Measurements from ENCODE around the gene PSAPL1. TPM values are rescaled to one million over a fixed set of nuclear protein-coding genes. Genes with fewer than 3 reads are reported as not detected.

The PSAPL1 gene
- total and polyA plus RNA-seq, 7 donors = 0.01 TPM; not detected in 6

DNA sequence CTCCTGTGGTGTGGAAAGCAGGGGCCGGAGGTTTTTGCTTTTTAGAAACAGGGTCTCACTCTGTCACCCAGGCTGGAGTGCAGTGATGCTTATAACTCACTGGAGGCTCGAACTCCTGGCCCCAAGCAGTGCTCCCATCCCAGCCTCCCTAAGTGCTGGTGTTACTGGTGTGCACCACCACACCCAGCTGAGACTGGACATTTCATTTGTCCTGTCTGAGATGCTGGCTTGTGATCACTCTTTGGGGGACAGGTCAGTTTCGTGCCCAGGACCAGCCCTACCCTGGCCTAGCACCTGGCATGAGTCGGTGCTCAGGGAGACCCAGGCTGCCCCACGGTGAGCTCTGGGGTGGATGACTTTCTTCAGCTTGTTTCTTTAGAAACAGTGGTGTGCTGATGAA, 11.3 kb downstream of the PSAPL1 start:
- 56 to 84% methylated on average over 5 of the region's 5 CpGs for WGBS, 2 donors
- Histone ChIP-seq H3K9me3 (no peaks in the 10 kb centered on the region), H3K27ac (no peak overlapping the region), H3K4me3 (no peak overlapping the region), H3K36me3 (no peaks in the 10 kb centered on the region), H3K27me3 (no peaks in the 10 kb centered on the region), H3K4me1 (no peaks in the 10 kb centered on the region)
- DNase-seq = peak; percentile 42
- intact Hi-C loops (cut with DNase I) = no loop called here
- TF ChIP-seq EP300 (IDR thresholded peaks at IDR 0.05) = no peak
- TF ChIP-seq, protein P1, sequence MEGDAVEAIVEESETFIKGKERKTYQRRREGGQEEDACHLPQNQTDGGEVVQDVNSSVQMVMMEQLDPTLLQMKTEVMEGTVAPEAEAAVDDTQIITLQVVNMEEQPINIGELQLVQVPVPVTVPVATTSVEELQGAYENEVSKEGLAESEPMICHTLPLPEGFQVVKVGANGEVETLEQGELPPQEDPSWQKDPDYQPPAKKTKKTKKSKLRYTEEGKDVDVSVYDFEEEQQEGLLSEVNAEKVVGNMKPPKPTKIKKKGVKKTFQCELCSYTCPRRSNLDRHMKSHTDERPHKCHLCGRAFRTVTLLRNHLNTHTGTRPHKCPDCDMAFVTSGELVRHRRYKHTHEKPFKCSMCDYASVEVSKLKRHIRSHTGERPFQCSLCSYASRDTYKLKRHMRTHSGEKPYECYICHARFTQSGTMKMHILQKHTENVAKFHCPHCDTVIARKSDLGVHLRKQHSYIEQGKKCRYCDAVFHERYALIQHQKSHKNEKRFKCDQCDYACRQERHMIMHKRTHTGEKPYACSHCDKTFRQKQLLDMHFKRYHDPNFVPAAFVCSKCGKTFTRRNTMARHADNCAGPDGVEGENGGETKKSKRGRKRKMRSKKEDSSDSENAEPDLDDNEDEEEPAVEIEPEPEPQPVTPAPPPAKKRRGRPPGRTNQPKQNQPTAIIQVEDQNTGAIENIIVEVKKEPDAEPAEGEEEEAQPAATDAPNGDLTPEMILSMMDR (IDR thresholded peaks at IDR 0.05) = no peak
- TF ChIP-seq POLR2A (IDR thresholded peaks at IDR 0.05) = no peak
- TF ChIP-seq POLR2AphosphoS5 (IDR thresholded peaks at IDR 0.05) = no peak

DNA sequence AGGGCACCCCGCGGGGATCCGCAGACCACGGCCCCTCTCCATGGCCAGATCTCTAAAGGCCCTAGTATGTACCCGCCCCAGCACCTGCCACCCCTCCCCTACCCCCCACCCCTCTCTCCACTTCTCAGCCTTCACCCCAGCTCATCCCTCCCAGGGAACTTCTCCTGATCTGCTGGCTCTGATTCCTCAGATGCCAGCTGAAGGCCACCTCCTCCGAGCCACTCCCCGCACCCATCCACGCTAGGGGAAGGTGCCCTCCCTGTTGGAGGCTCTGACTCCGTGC, 11.9 kb downstream of the PSAPL1 start:
- no peaks in the 10 kb centered on the region for H3K4me1 ChIP-seq
- WGBS, 2 donors = 82 to 93% methylated on average over 9 of the region's 9 CpGs
- no peaks in the 10 kb centered on the region for H3K36me3 ChIP-seq
- no peaks in the 10 kb centered on the region for H3K9me3 ChIP-seq
- no peak overlapping the region for H3K4me3 ChIP-seq
- TF ChIP-seq POLR2A (IDR thresholded peaks at IDR 0.05) = no peak
- TF ChIP-seq, protein P1 (IDR thresholded peaks at IDR 0.05) = no peak
- TF ChIP-seq POLR2AphosphoS5 (IDR thresholded peaks at IDR 0.05) = no peak
- TF ChIP-seq EP300 (IDR thresholded peaks at IDR 0.05) = no peak
- no peaks in the 10 kb centered on the region for H3K27me3 ChIP-seq
- DNase-seq = peak; percentile 22
- H3K27ac ChIP-seq = no peak overlapping the region
- intact Hi-C loops (cut with DNase I) = no loop called here

DNA sequence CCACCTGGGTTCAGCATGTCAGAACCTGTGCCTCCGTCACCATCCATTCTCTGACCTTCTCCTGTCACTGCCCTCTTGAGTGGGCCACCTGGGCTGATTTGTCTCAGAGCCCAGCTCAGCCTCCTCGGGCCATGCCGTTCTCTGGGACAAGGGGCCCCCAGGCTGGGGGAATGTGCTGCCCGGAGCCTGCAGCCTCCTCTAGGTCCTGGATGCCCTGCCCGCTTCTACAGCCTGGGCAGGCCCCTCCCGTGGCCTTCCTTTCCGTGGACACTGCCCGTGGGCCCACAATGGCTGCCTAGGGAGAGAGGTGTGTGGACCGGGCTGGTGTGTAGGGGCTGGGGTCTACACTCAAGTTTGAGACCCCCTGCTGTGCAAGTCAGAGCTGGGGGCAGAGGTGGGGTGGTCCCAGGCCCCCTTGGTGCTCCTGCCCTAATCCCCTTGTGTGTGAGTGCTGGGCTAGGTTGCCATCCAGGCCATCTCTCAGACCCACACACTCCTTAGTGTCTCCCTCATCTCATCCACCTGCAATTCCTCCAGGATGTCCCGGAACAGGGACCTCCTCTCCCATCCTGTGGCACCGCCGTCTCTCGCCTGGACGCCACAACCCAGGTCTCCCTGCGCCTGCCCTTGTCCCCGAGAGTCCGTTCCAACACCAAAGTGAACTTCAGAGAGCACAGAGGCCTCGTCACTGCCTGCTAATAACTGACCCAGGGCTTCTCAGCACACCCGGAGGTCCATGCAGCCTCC, 12.4 kb downstream of the PSAPL1 start:
- no peak overlapping the region for H3K27ac ChIP-seq
- H3K9me3 ChIP-seq = no peaks in the 10 kb centered on the region
- H3K4me1 ChIP-seq = no peaks in the 10 kb centered on the region
- no peaks in the 10 kb centered on the region for H3K27me3 ChIP-seq
- TF ChIP-seq, protein P1 (IDR thresholded peaks at IDR 0.05) = no peak
- TF ChIP-seq POLR2AphosphoS5 (IDR thresholded peaks at IDR 0.05) (no peak), EP300 (IDR thresholded peaks at IDR 0.05) (no peak), POLR2A (IDR thresholded peaks at IDR 0.05) (no peak)
- no peaks in the 10 kb centered on the region for H3K36me3 ChIP-seq
- DNase-seq = peak; percentile 41
- 81 to 90% methylated on average over 19 of the region's 19 CpGs for WGBS, 2 donors
- intact Hi-C loops (cut with DNase I) = no loop called here
- H3K4me3 ChIP-seq = no peak overlapping the region

DNA sequence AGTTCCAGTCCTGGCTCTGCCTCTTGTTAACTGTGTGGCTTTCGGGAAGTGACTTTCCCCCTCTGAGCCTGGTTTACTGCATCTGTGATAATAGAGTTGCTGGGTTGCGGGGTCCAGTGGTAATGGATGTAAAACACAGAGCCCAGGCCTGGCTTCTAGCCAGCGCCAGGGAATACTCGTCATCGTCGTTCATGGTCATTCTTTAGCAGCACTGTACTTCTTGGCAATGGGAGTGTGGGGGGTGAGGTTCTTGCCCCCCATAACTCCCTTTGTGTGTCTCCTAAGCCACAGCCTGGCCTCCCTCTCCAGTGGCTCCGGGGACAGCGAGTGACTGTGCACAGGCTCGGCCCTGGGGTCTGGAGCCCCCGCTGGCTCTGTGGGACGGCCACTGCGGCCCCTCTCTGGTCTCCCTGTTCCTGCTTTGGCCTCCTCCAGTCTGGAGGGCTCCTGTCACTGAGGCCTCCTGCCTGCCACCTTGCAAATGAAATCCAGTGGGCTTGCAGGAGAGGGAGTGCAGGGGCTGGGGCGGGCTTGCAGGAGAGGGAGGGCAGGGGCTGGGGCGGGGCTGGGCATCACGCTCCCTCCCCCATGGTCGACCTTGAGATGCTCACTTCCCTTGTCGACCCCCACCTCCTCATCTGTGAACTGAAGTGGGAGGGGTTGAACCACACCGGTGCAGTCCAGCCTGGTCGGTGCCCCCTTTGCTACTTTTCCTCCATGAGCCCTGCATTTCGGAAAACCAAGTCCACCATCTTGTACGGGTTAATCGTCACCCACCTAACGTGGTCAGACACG, 13.2 kb downstream of the PSAPL1 start:
- no peak overlapping the region for H3K27ac ChIP-seq
- DNase-seq = peak; percentile 55
- H3K36me3 ChIP-seq = no peaks in the 10 kb centered on the region
- TF ChIP-seq POLR2AphosphoS5 (IDR thresholded peaks at IDR 0.05) = no peak
- TF ChIP-seq POLR2A (IDR thresholded peaks at IDR 0.05) = no peak
- no peak for TF ChIP-seq EP300 (IDR thresholded peaks at IDR 0.05)
- TF ChIP-seq, protein P1 (IDR thresholded peaks at IDR 0.05) = no peak
- intact Hi-C loops (cut with DNase I) = no loop called here
- WGBS, 2 donors = 68 to 84% methylated on average over 24 of the region's 24 CpGs
- H3K4me1 ChIP-seq = no peaks in the 10 kb centered on the region
- H3K9me3 ChIP-seq = no peaks in the 10 kb centered on the region
- no peak overlapping the region for H3K4me3 ChIP-seq
- H3K27me3 ChIP-seq = no peaks in the 10 kb centered on the region
